Vagina (tissue), 2 donors: Measurements from ENCODE around the gene CASZ1. TPM values are rescaled to one million over a fixed set of nuclear protein-coding genes. Genes with fewer than 3 reads are reported as not detected.
A peak's percentile ranks its signal among the peaks of the same experiment; 100 is the strongest.

ENCODE experiments used
- DNase-seq, 2 donors: peaks; one replicate each; pipeline ENCODE4 v3.0.0-alpha.2; 2017; ENCODE audit errors: extremely low spot score in 2 of 2
- H3K27ac ChIP-seq: fragments of 200-600 bp; sonication (generic); one replicate; pipeline ENCODE4 v1.5.1; 2019
- H3K27me3 ChIP-seq: fragments of 200-600 bp; sonication (generic); one replicate; pipeline ENCODE4 v1.5.1; 2019
- H3K36me3 ChIP-seq, 2 donors: fragments of 200-600 bp; sonication (generic); one replicate each; pipeline ENCODE4 v1.5.1; 2017 to 2019
- H3K4me1 ChIP-seq: fragments of 200-600 bp; sonication (generic); one replicate; pipeline ENCODE4 v1.5.1; 2019
- H3K4me3 ChIP-seq, 2 donors: fragments of 200-600 bp; sonication (generic); 1 replicate in 1 of 2; 2 replicates in 1 of 2; pipeline ENCODE4 v1.5.1; 2016 to 2019
- H3K9me3 ChIP-seq: fragments of 200-600 bp; sonication (generic); one replicate; pipeline ENCODE4 v1.5.1; 2019
- POLR2A ChIP-seq, 2 donors: fragments of 450-650 bp; IDR thresholded peaks; one replicate each; pipeline ENCODE4 v1.6.1; 2017; ENCODE audit warnings: antibody characterized with exemption in 2 of 2, mild to moderate bottlenecking in 2 of 2, moderate library complexity in 2 of 2
- POLR2AphosphoS5 ChIP-seq, 2 donors: sonication (generic); formaldehyde crosslinking; IDR thresholded peaks; one replicate each; pipeline ENCODE4 v1.9.0; 2017; ENCODE audit warnings: antibody characterized with exemption in 2 of 2, mild to moderate bottlenecking in 2 of 2, low read depth in 1 of 2; ENCODE audit not compliant: insufficient read depth in 1 of 2
- intact Hi-C: fragments of 100-400 bp; cut with DNase I; formaldehyde crosslinking; loops from one replicate; pipeline ENCODE4 v1.15.1; 2023
- total RNA-seq: library from RNA; depleted of rRNA; stranded (reverse); fragments of >200 nt; gene quantifications from one replicate; pipeline ENCODE4 v1.2.3, GENCODE V29; 2016
- TF ChIP-seq, protein P1 (sequence below), 3 experiments: fragments of 450-650 bp in 2 of 3; fragments of 200-600 bp in 1 of 3; sonication (generic) in 1 of 3; IDR thresholded peaks; one replicate each; pipeline ENCODE4 v1.5.1; 2017 to 2019; ENCODE audit warnings: antibody characterized with exemption in 3 of 3, mild to moderate bottlenecking in 2 of 3, moderate library complexity in 2 of 3

The CASZ1 gene
- total RNA-seq, 1 donor from 2014 or later, result 30.7 TPM

DNA sequence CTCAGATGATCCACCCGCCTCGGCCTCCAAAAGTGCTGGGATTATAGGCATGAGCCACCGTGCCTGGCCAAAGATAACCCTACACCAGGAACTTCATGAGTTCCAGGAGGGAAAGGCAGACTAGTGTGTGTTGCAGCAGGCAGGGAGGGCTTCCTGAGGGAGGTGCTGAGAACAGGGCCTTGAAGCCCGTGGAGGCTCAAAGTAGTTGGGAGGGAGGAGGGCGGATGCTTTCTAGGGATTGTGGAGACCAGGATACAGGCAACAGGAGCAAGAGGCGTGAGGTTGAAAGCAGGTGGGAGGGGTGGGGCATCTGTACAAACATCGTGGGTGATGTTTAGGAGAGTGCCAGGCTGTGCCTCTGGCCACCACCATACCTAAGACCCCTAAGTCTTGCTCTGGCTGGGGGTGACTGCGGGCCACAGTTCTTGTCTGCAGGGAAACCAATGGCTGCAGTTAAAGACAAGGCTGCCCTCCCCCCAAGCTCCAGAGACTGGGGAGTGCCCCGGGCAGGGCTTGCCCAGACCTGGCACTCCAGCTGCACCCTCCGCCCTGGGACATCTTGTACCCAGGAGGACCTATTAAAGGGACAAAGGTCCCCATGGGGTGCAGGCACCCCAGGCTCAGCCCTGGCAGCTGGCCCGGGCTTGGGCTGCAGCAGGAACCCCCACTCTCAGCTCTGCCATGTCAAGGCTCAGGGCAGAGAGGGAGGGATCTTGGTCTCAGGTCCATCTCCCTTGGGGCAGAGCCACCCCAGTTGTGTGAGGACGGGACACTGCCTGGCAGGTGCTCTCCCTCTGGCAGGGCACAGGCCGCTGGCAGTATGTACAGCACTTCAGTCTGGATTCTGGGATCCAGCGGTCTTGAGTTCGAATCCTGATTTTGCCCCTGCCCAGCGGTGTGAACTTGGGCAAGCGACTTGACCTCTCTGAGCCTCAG, 22.1 kb upstream of the CASZ1 start:
- Histone ChIP-seq H3K27me3 (no peaks in the 10 kb centered on the region), H3K4me3 (no peak overlapping the region), H3K36me3 (no peaks in the 10 kb centered on the region), H3K27ac (peak overlapping the region; percentile 36), H3K4me1 (peaks cover 19% of the 10 kb centered on the region), H3K9me3 (no peaks in the 10 kb centered on the region)
- intact Hi-C loops, result no loop called here
- TF ChIP-seq, protein P1, sequence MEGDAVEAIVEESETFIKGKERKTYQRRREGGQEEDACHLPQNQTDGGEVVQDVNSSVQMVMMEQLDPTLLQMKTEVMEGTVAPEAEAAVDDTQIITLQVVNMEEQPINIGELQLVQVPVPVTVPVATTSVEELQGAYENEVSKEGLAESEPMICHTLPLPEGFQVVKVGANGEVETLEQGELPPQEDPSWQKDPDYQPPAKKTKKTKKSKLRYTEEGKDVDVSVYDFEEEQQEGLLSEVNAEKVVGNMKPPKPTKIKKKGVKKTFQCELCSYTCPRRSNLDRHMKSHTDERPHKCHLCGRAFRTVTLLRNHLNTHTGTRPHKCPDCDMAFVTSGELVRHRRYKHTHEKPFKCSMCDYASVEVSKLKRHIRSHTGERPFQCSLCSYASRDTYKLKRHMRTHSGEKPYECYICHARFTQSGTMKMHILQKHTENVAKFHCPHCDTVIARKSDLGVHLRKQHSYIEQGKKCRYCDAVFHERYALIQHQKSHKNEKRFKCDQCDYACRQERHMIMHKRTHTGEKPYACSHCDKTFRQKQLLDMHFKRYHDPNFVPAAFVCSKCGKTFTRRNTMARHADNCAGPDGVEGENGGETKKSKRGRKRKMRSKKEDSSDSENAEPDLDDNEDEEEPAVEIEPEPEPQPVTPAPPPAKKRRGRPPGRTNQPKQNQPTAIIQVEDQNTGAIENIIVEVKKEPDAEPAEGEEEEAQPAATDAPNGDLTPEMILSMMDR (IDR thresholded peaks at IDR 0.05), result no peak
- TF ChIP-seq POLR2A (IDR thresholded peaks at IDR 0.05), result no peak
- TF ChIP-seq POLR2AphosphoS5 (IDR thresholded peaks at IDR 0.05; ENCODE audit: insufficient read depth in 1 of 2, low read depth in 1 of 2), result peak in 1 of 2 donors; percentile 66
- DNase-seq, result no peak

DNA sequence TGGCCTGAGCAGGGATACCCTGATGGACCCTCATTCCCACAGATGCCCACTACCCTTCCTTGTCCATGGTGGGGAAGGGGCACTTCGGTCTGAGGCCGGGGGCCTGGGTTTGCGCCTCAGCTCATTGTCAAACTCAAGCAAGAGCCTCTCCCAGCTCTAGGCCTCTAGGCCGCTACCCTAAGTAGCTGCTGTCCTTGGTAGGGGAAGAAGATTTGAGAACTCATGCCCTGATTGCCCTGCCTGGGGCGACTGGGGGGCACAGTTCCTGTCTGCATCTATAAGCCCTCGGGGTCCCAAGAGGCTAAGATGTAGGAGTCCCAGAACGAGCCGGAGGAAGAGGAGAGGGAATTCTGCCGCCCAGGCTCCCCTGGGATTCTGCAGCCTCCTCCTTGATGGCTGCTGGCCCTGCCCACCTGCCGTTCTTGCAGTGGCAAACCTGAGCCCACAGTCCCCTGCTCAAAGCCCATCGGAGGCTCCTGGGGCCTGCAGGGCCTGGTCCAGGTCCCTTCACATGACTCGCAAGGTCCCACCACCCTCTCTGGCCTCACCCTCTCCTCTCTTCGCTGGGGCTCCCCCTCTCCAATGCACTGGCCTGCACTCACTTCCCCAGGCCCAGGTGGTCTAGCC, 20.4 kb upstream of the CASZ1 start:
- Histone ChIP-seq H3K27ac (no peak overlapping the region), H3K27me3 (no peaks in the 10 kb centered on the region), H3K4me1 (peaks cover 6% of the 10 kb centered on the region), H3K36me3 (no peaks in the 10 kb centered on the region), H3K4me3 (no peak overlapping the region), H3K9me3 (no peaks in the 10 kb centered on the region)
- no peak for TF ChIP-seq POLR2AphosphoS5 (IDR thresholded peaks at IDR 0.05; ENCODE audit: insufficient read depth in 1 of 2, low read depth in 1 of 2)
- TF ChIP-seq, protein P1 (IDR thresholded peaks at IDR 0.05), result no peak
- TF ChIP-seq POLR2A (IDR thresholded peaks at IDR 0.05), result no peak
- DNase-seq, result no peak
- intact Hi-C loops, result no loop called here

DNA sequence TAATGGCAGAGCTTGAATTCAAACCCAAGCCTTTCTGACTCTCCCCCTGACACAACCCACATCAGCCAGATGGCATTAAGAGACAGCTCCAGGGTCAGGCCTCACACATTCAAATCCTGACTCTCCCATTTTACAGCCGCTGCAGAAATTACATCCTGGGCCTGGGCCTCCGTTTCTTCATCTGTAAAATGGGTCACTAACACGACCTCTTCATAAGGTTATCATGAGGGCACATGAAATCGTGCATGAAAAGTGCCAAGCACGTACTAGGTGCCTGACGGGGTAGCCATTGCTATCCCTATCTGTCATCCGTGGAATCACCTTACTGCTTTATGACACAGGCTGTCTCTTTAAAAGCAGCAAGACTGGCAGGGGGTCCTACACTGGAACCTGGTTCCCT, 19.8 kb upstream of the CASZ1 start:
- intact Hi-C loops, result no loop called here
- DNase-seq, result no peak
- H3K9me3 ChIP-seq, result no peaks in the 10 kb centered on the region
- H3K36me3 ChIP-seq, result no peaks in the 10 kb centered on the region
- H3K27me3 ChIP-seq, result no peaks in the 10 kb centered on the region
- peaks cover 6% of the 10 kb centered on the region for H3K4me1 ChIP-seq
- TF ChIP-seq, protein P1 (IDR thresholded peaks at IDR 0.05), result no peak
- TF ChIP-seq POLR2AphosphoS5 (IDR thresholded peaks at IDR 0.05; ENCODE audit: insufficient read depth in 1 of 2, low read depth in 1 of 2) (no peak), POLR2A (IDR thresholded peaks at IDR 0.05) (no peak)
- no peak overlapping the region for H3K4me3 ChIP-seq
- no peak overlapping the region for H3K27ac ChIP-seq

DNA sequence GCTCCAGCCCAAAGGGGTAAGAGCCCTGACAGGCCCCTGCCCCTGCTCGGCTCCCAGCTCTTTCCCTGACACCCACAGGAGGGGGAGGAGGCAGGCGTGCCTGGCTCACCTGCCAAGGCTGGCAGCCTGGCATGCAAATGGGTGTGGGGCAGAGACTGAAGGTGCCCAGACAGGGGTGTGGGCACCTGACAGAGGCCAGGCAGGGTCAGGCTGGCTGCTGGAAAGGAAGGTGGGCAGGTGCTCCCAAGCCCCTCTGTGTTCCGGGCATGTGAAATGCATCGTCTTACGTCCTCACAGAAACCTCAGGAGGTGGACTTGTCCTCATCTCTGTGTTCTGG, 19.4 kb upstream of the CASZ1 start:
- Histone ChIP-seq H3K36me3 (no peaks in the 10 kb centered on the region), H3K9me3 (no peaks in the 10 kb centered on the region), H3K4me1 (peaks cover 6% of the 10 kb centered on the region), H3K27me3 (no peaks in the 10 kb centered on the region), H3K4me3 (no peak overlapping the region), H3K27ac (no peak overlapping the region)
- TF ChIP-seq POLR2A (IDR thresholded peaks at IDR 0.05), result no peak
- intact Hi-C loops, result no loop called here
- DNase-seq, result no peak

DNA sequence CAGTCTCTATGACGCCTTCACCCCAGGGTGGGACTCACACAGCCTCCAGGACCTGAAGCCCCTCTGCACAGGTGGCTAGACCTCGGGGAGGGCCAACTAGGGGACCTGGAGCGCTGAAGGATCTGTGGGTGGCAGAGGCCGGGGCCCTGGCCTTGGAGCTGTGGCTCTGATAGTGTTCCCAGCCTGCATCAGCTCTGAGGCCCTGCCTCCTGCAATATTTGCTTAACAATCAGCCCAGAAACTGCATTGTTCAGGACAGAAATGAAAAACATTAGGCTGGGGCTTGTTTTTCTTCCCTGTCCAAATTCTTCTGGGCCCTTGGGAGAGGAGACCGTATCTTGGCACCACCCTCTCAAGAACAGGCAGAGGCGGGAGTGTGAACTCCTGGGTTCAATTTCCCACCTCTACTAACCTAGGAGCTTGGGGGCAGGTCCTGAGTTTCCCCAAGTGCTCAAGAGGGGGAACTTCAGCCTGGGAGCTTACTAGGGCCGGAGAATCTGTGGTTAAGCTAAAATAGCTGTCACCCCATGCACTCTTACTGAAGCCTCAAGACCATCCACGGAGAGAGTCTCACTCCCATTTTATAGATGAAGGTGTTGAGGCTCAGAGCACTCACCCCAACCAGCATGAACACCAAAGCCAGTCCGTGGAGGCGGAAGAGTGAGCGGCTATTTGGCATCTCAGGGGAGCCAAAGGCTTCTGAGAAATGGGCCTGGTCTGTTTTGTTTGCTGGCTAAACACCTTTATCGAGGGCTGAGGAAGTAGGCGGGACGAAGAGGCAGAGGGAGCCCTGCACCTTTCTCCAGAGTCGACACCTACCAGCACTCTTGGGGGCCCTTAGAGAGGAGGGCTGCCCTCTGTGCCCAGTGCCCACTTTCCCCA, 18.8 kb upstream of the CASZ1 start:
- DNase-seq, result no peak
- Histone ChIP-seq H3K4me1 (peaks cover 6% of the 10 kb centered on the region), H3K36me3 (no peaks in the 10 kb centered on the region), H3K27ac (no peak overlapping the region), H3K9me3 (no peaks in the 10 kb centered on the region), H3K4me3 (no peak overlapping the region), H3K27me3 (no peaks in the 10 kb centered on the region)
- intact Hi-C loops, result no loop called here
- no peak for TF ChIP-seq POLR2AphosphoS5 (IDR thresholded peaks at IDR 0.05; ENCODE audit: insufficient read depth in 1 of 2, low read depth in 1 of 2)
- TF ChIP-seq POLR2A (IDR thresholded peaks at IDR 0.05), result no peak
- TF ChIP-seq, protein P1 (IDR thresholded peaks at IDR 0.05), result no peak
